SK-N-SH treated with all-trans-retinoic acid at 6 μM for 48 hours (cell line): Measurements from ENCODE around the gene CBL.

Source experiments
- ARNTL ChIP-seq: fragments of 450-650 bp; formaldehyde crosslinking; IDR thresholded peaks from 2 replicates; pipeline ENCODE4 v1.5.0; 2020; ENCODE audit warnings: low read depth, mild to moderate bottlenecking, moderate library complexity, borderline replicate concordance
- BACH2 ChIP-seq: fragments of 250-450 bp; sonication (Bioruptor Pico); IDR thresholded peaks from 2 replicates; pipeline ENCODE4 v1.9.0; 2021; ENCODE audit warnings: mild to moderate bottlenecking, borderline replicate concordance
- ESRRG ChIP-seq: fragments of 250-450 bp; sonication (Bioruptor Pico); IDR thresholded peaks from 2 replicates; pipeline ENCODE4 v1.6.1; 2021; ENCODE audit warnings: mild to moderate bottlenecking
- OSR1 ChIP-seq: fragments of 250-450 bp; sonication (Bioruptor Pico); IDR thresholded peaks from 2 replicates; pipeline ENCODE4 v1.8.0; 2022; ENCODE audit warnings: moderate library complexity, mild to moderate bottlenecking, inconsistent platforms
- TOX ChIP-seq: fragments of 250-450 bp; sonication (Bioruptor Pico); IDR thresholded peaks from 2 replicates; pipeline ENCODE4 v1.8.0; 2021; ENCODE audit warnings: mild to moderate bottlenecking, moderate library complexity, borderline replicate concordance
- ZFP30 ChIP-seq: fragments of 450-650 bp; formaldehyde crosslinking; IDR thresholded peaks from 2 replicates; pipeline ENCODE4 v1.5.0; 2022; ENCODE audit warnings: mild to moderate bottlenecking, moderate library complexity
- ZNF565 ChIP-seq: fragments of 450-650 bp; formaldehyde crosslinking; conservative IDR thresholded peaks from 2 replicates; pipeline ENCODE4 v1.5.0; 2020; ENCODE audit warnings: low read depth, mild to moderate bottlenecking, moderate library complexity
- ZNF70 ChIP-seq: fragments of 450-650 bp; formaldehyde crosslinking; IDR thresholded peaks from 2 replicates; pipeline ENCODE4 v1.5.0; 2020; ENCODE audit warnings: mild to moderate bottlenecking, moderate library complexity
- ZNF8 ChIP-seq: fragments of 450-650 bp; formaldehyde crosslinking; IDR thresholded peaks from 2 replicates; pipeline ENCODE4 v1.5.0; 2020; ENCODE audit warnings: mild to moderate bottlenecking, moderate library complexity
- TF ChIP-seq, protein P1 (sequence below): fragments of 250-450 bp; sonication (Bioruptor Pico); IDR thresholded peaks from 2 replicates; pipeline ENCODE4 v1.8.0; 2020; ENCODE audit warnings: mild to moderate bottlenecking, moderate library complexity, borderline replicate concordance
- TF ChIP-seq, protein P2 (sequence below): fragments of 250-450 bp; sonication (Bioruptor Pico); IDR thresholded peaks from 2 replicates; pipeline ENCODE4 v1.5.1; 2020; ENCODE audit warnings: low read depth, mild to moderate bottlenecking, moderate library complexity
- TF ChIP-seq, protein P3 (sequence below): fragments of 250-450 bp; sonication (Bioruptor Pico); IDR thresholded peaks from 2 replicates; pipeline ENCODE4 v1.5.1; 2021; ENCODE audit warnings: mild to moderate bottlenecking, moderate library complexity
- TF ChIP-seq, protein P4 (sequence below): fragments of 250-450 bp; sonication (Bioruptor Pico); IDR thresholded peaks from 2 replicates; pipeline ENCODE4 v1.8.0; 2021; ENCODE audit warnings: low read depth, mild to moderate bottlenecking, moderate library complexity, borderline replicate concordance

DNA sequence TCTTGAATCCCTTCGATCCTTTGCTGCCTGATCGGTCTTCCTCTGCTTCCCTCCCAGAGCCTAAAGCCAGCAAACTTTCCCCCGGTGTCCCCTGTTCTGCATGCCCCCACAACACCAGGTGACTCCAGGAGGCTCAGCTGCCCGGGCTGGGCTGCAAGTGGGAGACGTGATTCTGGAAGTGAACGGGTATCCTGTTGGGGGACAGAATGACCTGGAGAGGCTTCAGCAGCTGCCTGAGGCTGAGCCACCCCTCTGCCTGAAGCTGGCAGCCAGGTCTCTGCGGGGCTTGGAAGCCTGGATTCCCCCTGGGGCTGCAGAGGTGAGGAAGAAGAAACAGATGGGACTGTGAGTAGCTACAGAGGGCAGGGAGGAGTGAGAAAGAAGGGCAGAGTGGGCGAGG is 17.3 kb upstream of the CBL start:
- TF ChIP-seq ZNF565 (CRISPR knock-in tag): no peak
- no peak for TF ChIP-seq BACH2 (CRISPR knock-in tag)
- TF ChIP-seq, protein P1, sequence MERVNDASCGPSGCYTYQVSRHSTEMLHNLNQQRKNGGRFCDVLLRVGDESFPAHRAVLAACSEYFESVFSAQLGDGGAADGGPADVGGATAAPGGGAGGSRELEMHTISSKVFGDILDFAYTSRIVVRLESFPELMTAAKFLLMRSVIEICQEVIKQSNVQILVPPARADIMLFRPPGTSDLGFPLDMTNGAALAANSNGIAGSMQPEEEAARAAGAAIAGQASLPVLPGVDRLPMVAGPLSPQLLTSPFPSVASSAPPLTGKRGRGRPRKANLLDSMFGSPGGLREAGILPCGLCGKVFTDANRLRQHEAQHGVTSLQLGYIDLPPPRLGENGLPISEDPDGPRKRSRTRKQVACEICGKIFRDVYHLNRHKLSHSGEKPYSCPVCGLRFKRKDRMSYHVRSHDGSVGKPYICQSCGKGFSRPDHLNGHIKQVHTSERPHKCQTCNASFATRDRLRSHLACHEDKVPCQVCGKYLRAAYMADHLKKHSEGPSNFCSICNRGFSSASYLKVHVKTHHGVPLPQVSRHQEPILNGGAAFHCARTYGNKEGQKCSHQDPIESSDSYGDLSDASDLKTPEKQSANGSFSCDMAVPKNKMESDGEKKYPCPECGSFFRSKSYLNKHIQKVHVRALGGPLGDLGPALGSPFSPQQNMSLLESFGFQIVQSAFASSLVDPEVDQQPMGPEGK (CRISPR knock-in tag): no peak
- TF ChIP-seq, protein P2, sequence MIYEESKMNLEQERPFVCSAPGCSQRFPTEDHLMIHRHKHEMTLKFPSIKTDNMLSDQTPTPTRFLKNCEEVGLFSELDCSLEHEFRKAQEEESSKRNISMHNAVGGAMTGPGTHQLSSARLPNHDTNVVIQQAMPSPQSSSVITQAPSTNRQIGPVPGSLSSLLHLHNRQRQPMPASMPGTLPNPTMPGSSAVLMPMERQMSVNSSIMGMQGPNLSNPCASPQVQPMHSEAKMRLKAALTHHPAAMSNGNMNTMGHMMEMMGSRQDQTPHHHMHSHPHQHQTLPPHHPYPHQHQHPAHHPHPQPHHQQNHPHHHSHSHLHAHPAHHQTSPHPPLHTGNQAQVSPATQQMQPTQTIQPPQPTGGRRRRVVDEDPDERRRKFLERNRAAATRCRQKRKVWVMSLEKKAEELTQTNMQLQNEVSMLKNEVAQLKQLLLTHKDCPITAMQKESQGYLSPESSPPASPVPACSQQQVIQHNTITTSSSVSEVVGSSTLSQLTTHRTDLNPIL (CRISPR knock-in tag): no peak
- TF ChIP-seq OSR1 (CRISPR knock-in tag): no peak
- no peak for TF ChIP-seq ARNTL (CRISPR knock-in tag)
- TF ChIP-seq, protein P3, sequence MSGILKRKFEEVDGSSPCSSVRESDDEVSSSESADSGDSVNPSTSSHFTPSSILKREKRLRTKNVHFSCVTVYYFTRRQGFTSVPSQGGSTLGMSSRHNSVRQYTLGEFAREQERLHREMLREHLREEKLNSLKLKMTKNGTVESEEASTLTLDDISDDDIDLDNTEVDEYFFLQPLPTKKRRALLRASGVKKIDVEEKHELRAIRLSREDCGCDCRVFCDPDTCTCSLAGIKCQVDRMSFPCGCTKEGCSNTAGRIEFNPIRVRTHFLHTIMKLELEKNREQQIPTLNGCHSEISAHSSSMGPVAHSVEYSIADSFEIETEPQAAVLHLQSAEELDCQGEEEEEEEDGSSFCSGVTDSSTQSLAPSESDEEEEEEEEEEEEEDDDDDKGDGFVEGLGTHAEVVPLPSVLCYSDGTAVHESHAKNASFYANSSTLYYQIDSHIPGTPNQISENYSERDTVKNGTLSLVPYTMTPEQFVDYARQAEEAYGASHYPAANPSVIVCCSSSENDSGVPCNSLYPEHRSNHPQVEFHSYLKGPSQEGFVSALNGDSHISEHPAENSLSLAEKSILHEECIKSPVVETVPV (CRISPR knock-in tag): no peak
- TF ChIP-seq, protein P4, sequence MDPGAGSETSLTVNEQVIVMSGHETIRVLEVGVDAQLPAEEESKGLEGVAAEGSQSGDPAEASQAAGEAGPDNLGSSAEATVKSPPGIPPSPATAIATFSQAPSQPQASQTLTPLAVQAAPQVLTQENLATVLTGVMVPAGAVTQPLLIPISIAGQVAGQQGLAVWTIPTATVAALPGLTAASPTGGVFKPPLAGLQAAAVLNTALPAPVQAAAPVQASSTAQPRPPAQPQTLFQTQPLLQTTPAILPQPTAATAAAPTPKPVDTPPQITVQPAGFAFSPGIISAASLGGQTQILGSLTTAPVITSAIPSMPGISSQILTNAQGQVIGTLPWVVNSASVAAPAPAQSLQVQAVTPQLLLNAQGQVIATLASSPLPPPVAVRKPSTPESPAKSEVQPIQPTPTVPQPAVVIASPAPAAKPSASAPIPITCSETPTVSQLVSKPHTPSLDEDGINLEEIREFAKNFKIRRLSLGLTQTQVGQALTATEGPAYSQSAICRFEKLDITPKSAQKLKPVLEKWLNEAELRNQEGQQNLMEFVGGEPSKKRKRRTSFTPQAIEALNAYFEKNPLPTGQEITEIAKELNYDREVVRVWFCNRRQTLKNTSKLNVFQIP (CRISPR knock-in tag): no peak
- no peak for TF ChIP-seq ESRRG (CRISPR knock-in tag)
- no peak for TF ChIP-seq ZNF8 (CRISPR knock-in tag)
- no peak for TF ChIP-seq TOX
- no peak for TF ChIP-seq ZFP30 (CRISPR knock-in tag)
- TF ChIP-seq ZNF70 (CRISPR knock-in tag): no peak
